WERI-Rb-1 (cell line): ENCODE measurements around the gene TLR3.

Source experiments
- DNase-seq: peaks from one replicate; pipeline ENCODE4 v3.0.0-alpha.2; 2020
- H3K27ac ChIP-seq: fragments of 250-450 bp; sonication (Bioruptor Pico); 2 replicates; pipeline ENCODE4 v1.5.1; 2020; ENCODE audit warnings: mild to moderate bottlenecking, moderate library complexity
- H3K27me3 ChIP-seq: fragments of 250-450 bp; sonication (Bioruptor Pico); 2 replicates; pipeline ENCODE4 v1.5.1; 2021; ENCODE audit warnings: mild to moderate bottlenecking, low read depth, moderate library complexity; ENCODE audit not compliant: insufficient read depth, severe bottlenecking
- H3K36me3 ChIP-seq: fragments of 250-450 bp; sonication (Bioruptor Pico); 2 replicates; pipeline ENCODE4 v1.5.1; 2020; ENCODE audit warnings: mild to moderate bottlenecking, moderate library complexity
- H3K4me3 ChIP-seq: 2 replicates; pipeline ENCODE4 v1.5.1; 2011; ENCODE audit warnings: low read depth, mild to moderate bottlenecking, control low read depth, low read length
- H3K9me3 ChIP-seq: fragments of 250-450 bp; sonication (Bioruptor Pico); 2 replicates; pipeline ENCODE4 v1.5.1; 2021; ENCODE audit warnings: mild to moderate bottlenecking, moderate library complexity; ENCODE audit not compliant: severe bottlenecking
- TF ChIP-seq, protein P1 (sequence below): IDR thresholded peaks from 2 replicates; pipeline ENCODE4 v1.5.1; 2011; ENCODE audit warnings: low read depth, mild to moderate bottlenecking, control low read depth, inconsistent platforms, low read length

TLR3 gene

DNA sequence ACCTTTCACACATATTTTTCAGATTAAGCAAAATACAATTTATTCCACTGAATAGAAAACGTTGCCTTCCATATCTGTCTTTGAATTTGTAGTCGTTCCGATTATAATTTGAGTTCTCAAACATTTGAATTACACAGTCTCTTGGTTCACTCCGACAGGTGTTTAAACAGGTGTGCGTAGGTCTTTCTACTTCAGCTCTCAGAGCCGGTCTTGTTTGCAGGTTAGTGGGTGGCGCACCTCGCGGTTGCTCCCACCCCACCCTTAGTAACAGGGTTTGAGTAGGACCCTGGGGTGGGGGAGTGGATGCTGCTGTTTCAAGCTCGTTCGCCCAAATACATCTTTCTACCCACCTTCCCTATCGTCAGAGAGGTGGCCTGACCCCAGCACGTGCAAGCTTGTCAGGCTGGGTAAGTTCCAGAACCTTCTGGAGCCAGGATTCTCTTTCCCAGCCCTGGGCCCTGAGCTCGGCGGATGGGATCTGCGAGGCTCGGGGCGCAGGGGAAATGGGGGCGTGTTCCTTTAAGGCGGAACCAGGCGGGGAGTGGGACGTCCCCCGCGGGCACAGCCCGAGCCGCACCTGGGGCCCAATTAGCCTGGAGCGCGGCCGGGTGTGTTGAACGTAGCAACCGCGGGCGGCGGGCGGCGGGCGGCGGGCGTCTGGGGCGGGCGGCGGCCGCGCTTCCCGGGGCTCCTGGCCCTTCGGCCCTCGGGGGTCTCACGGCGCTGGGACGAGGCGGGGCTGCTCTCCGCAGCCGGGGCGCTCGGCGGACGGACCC, 35.3 kb downstream of the TLR3 start, which contains the start of gene FAM149A:
Gene FAM149A (plus strand): TSS at position 591 of the 776 bp plus-strand sequence.
- peak; percentile 55 for DNase-seq
- H3K27ac ChIP-seq: no peak within 1 kb of the TSS
- H3K36me3 ChIP-seq: no peaks in the 10 kb centered on the region
- H3K27me3 ChIP-seq: peaks cover 79% of the 10 kb centered on the region
- H3K4me3 ChIP-seq: peak within 1 kb of the TSS; percentile 42
- H3K9me3 ChIP-seq: peaks cover 5% of the 10 kb centered on the region
- TF ChIP-seq, protein P1, sequence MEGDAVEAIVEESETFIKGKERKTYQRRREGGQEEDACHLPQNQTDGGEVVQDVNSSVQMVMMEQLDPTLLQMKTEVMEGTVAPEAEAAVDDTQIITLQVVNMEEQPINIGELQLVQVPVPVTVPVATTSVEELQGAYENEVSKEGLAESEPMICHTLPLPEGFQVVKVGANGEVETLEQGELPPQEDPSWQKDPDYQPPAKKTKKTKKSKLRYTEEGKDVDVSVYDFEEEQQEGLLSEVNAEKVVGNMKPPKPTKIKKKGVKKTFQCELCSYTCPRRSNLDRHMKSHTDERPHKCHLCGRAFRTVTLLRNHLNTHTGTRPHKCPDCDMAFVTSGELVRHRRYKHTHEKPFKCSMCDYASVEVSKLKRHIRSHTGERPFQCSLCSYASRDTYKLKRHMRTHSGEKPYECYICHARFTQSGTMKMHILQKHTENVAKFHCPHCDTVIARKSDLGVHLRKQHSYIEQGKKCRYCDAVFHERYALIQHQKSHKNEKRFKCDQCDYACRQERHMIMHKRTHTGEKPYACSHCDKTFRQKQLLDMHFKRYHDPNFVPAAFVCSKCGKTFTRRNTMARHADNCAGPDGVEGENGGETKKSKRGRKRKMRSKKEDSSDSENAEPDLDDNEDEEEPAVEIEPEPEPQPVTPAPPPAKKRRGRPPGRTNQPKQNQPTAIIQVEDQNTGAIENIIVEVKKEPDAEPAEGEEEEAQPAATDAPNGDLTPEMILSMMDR: no peak

DNA sequence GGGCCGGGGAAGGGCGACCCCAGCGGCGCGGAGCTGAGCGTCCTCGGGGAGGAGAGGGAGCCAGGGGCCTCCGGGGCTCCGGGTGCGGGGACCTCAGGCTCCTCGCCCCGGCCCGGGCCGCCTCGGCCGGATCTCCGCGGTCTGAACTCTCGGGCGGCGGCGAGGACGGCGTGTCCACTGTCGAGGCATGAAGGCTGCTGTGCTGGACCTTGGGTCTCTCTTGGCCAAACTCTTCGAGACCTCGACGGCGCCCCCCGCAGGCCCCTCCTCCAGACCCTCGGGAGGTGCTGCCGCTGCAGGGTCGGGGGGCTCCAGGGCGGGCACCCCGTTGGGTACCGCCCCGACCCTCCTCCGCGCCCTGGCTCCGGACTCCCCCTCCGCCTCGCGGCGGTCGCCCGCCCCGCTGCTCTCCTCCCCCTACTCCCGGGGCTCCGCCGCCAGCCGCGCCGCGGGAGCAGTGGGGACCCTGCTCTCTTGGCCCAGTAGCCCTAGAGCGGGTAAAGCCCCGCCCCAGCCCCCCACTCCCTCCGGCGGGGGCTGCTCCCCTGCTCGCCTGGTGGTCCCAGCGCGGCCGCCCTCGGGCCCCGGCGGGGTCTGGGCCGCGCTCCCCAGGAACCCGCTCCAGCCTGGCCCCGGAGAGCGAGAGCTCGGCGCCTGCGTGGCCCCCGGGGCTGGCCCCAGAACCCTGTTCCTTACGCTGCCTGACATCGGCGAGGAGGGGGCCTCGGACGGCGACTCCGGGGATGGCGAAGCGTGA, 36.1 kb downstream of the TLR3 start:
- TF ChIP-seq, protein P1: 0 out of 2 replicates have a peak, but pooled peaks have one; percentile 3
- Histone ChIP-seq H3K9me3 (peaks cover 5% of the 10 kb centered on the region), H3K27ac (no peak overlapping the region), H3K4me3 (peak overlapping the region; percentile 42), H3K36me3 (no peaks in the 10 kb centered on the region), H3K27me3 (peaks cover 76% of the 10 kb centered on the region)
- DNase-seq: peak; percentile 23

DNA sequence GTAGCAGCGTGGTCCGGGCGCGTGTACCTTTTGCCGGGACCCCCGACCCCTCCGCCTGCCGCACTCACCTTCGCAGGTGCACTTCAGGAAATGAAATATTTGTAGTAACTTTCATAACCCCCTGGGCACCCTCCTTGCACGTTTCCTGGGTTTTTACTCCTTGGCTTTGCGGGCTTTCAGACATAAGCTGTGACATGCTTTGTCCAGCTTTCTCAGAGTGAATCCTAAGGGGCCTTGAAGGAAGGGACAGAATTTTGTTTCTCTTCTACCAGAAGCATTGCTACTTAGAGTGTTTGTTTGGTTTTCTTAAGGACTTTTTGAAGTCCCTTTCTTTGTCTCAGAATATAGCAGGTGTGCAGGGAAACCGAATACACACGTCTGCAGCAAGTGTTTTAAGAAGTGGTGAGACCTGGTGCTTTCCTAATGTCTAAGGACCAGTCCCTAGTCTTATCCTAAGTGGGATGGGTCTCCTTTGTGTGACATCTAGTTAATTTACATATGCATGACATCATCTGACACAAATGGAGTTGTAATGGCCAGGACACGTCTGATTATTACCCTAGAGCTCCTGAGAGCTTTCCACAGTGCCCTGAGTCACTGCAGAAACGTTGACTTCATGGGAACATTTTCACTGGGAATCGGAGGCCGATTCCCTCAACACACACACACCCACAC, 36.8 kb downstream of the TLR3 start:
- DNase-seq: no peak
- Histone ChIP-seq H3K27ac (no peak overlapping the region), H3K4me3 (no peak overlapping the region), H3K27me3 (peaks cover 69% of the 10 kb centered on the region), H3K9me3 (peaks cover 5% of the 10 kb centered on the region), H3K36me3 (no peaks in the 10 kb centered on the region)
- TF ChIP-seq, protein P1: no peak

DNA sequence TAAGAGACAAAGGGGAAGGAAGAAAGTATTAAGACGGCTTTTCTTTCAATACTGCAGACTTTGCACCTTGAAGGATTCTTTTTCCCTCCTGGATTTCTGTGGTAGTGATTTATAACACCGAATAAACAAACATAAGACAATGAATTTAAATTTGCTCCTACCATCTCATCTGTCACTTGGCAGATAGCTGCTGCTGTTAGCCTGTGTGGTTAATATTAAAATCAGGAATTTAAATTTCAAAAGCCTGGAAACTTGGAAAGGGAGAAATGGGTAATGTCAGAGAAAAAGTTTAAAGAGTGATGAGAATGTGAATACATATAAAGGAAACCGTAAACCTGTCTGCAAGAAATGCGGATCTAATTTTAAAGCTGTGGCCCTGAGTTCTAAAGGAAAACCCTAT, 39.0 kb downstream of the TLR3 start:
- H3K4me3 ChIP-seq: no peak overlapping the region
- no peak for DNase-seq
- no peak overlapping the region for H3K27ac ChIP-seq
- TF ChIP-seq, protein P1: no peak
- H3K36me3 ChIP-seq: no peaks in the 10 kb centered on the region
- H3K27me3 ChIP-seq: peaks cover 54% of the 10 kb centered on the region
- H3K9me3 ChIP-seq: peaks cover 5% of the 10 kb centered on the region

DNA sequence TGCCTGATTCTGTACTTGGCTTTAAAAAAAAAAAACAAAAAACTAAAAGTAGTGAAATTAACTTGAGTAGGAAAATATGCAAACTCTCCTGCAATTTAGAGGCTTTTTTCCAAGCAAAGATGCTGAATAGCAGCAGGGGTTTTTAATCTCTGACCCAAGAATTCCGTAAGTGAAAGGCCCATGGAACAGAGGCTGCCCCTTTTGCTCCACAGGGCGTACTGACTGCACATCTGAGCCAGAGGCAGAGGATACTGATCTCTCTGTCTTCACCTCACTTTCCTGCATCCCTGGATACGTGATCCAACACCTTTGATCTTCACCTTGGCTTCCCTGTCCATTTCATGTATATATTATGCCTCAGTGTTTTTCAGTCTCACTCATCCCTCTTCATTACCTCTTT, 39.4 kb downstream of the TLR3 start:
- H3K9me3 ChIP-seq: peaks cover 5% of the 10 kb centered on the region
- H3K27ac ChIP-seq: no peak overlapping the region
- no peaks in the 10 kb centered on the region for H3K36me3 ChIP-seq
- H3K4me3 ChIP-seq: no peak overlapping the region
- peaks cover 49% of the 10 kb centered on the region for H3K27me3 ChIP-seq
- DNase-seq: no peak
- TF ChIP-seq, protein P1: no peak
